Measurements from ENCODE around the gene DDX10. TPM values are rescaled to one million over a fixed set of nuclear protein-coding genes. Genes with fewer than 3 reads are reported as not detected.

DDX10 gene
- polyA plus RNA-seq, 1 donor from 2014 or later = 15.9 TPM

DNA sequence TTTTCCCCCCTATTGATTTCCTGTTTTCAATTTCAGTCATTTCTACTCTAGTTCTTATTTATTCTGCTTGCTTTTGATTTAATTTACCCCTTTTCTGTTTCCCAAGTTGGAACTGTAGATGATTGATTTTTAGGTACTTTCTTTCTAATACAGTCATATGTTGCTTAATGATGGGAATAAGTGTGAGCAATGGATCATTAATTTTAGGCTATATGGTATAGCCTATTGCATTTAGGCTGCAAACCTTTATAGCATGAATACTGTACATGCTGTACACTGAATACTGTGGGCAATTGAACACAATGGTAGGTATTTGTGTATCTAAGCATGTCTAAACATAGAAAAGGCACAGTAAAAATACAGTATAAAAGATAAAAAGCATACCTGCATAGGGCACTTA lies 44.9 kb downstream of the DDX10 start:
- Histone ChIP-seq H3K27me3 (ENCODE audit: insufficient read depth, low read depth, low read length) (no peaks in the 10 kb centered on the region), H4K20me1 (ENCODE audit: insufficient read depth) (no peaks in the 10 kb centered on the region), H3K9ac (ENCODE audit: low read length) (no peak overlapping the region), H3F3A (ENCODE audit: insufficient read depth, low read length, poor library complexity, severe bottlenecking) (no peaks in the 10 kb centered on the region), H3K36me3 (ENCODE audit: insufficient read depth, low read length) (peaks cover 29% of the 10 kb centered on the region), H3K9me3 (ENCODE audit: low read length) (peaks cover 13% of the 10 kb centered on the region), H2AFZ (ENCODE audit: low read depth, low read length) (no peak overlapping the region), H3K79me2 (replicated peaks; ENCODE audit: insufficient read depth, low read length) (peaks cover 2% of the 10 kb centered on the region), H3K4me2 (ENCODE audit: low read length) (no peak overlapping the region), H3K27ac (ENCODE audit: low read length) (no peak overlapping the region), H3K9me2 (ENCODE audit: insufficient read depth, low read length) (no peaks in the 10 kb centered on the region), H3K4me3 (ENCODE audit: low read length) (no peak overlapping the region)
- TF ChIP-seq TAF1 (IDR thresholded peaks at IDR 0.05; ENCODE audit: low read depth) (no peak), EZH2 (IDR thresholded peaks at IDR 0.05; ENCODE audit: borderline replicate concordance, insufficient read depth, low read length, poor library complexity, severe bottlenecking) (no peak)
- TF ChIP-seq, protein P1, sequence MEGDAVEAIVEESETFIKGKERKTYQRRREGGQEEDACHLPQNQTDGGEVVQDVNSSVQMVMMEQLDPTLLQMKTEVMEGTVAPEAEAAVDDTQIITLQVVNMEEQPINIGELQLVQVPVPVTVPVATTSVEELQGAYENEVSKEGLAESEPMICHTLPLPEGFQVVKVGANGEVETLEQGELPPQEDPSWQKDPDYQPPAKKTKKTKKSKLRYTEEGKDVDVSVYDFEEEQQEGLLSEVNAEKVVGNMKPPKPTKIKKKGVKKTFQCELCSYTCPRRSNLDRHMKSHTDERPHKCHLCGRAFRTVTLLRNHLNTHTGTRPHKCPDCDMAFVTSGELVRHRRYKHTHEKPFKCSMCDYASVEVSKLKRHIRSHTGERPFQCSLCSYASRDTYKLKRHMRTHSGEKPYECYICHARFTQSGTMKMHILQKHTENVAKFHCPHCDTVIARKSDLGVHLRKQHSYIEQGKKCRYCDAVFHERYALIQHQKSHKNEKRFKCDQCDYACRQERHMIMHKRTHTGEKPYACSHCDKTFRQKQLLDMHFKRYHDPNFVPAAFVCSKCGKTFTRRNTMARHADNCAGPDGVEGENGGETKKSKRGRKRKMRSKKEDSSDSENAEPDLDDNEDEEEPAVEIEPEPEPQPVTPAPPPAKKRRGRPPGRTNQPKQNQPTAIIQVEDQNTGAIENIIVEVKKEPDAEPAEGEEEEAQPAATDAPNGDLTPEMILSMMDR (IDR thresholded peaks at IDR 0.05; ENCODE audit: poor library complexity, severe bottlenecking) = no peak

DNA sequence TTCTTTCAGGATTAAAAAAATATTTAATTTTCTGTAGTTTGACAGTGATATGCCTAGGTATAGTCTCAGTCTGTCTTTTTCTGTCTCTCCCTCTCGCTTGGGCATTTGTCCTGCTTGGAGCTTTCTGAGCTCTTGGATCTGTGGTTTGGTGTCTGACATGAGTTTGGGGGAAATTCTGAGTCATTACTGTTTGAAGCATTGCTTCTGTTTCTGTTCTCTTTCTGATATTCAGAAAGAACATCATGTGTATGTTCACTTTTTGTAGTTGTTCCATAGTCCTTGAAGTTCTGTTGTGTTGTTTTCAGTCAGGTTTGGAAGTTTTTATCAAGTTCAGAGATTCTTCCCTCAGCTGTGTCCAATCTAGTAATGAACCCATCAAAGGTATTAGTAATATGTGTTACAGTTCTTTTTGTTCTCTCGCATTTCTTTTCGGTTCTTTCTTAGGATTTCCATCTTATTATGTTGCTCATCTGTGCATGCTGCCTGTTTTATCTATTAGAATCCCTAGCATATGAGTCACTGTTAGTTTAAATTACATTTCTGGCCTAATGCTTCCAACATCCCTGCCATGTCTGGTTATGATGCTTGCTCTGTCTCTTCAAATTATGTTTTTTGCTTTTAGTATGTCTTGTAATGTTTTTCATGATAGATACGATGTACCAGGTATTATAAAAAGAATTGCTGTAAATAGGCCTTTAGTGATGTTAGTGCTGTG lies 48.4 kb downstream of the DDX10 start:
- Histone ChIP-seq H3K4me3 (ENCODE audit: low read length) (no peak overlapping the region), H4K20me1 (ENCODE audit: insufficient read depth) (no peaks in the 10 kb centered on the region), H3F3A (ENCODE audit: insufficient read depth, low read length, poor library complexity, severe bottlenecking) (no peaks in the 10 kb centered on the region), H2AFZ (ENCODE audit: low read depth, low read length) (no peak overlapping the region), H3K9me2 (ENCODE audit: insufficient read depth, low read length) (no peaks in the 10 kb centered on the region), H3K36me3 (ENCODE audit: insufficient read depth, low read length) (peaks cover 16% of the 10 kb centered on the region), H3K9ac (ENCODE audit: low read length) (no peak overlapping the region), H3K4me2 (ENCODE audit: low read length) (no peak overlapping the region), H3K9me3 (ENCODE audit: low read length) (peaks cover 13% of the 10 kb centered on the region), H3K27me3 (ENCODE audit: insufficient read depth, low read depth, low read length) (no peaks in the 10 kb centered on the region), H3K79me2 (replicated peaks; ENCODE audit: insufficient read depth, low read length) (peaks cover 2% of the 10 kb centered on the region), H3K27ac (ENCODE audit: low read length) (no peak overlapping the region)
- TF ChIP-seq TAF1 (IDR thresholded peaks at IDR 0.05; ENCODE audit: low read depth) = no peak
- no peak for TF ChIP-seq EP300 (conservative IDR thresholded peaks at IDR 0.05; ENCODE audit: poor library complexity, severe bottlenecking)
- no peak for TF ChIP-seq SMC3 (conservative IDR thresholded peaks at IDR 0.05; ENCODE audit: poor library complexity)
- no peak for TF ChIP-seq RAD21 (conservative IDR thresholded peaks at IDR 0.05)
- no peak for TF ChIP-seq EZH2 (IDR thresholded peaks at IDR 0.05; ENCODE audit: borderline replicate concordance, insufficient read depth, low read length, poor library complexity, severe bottlenecking)

DNA sequence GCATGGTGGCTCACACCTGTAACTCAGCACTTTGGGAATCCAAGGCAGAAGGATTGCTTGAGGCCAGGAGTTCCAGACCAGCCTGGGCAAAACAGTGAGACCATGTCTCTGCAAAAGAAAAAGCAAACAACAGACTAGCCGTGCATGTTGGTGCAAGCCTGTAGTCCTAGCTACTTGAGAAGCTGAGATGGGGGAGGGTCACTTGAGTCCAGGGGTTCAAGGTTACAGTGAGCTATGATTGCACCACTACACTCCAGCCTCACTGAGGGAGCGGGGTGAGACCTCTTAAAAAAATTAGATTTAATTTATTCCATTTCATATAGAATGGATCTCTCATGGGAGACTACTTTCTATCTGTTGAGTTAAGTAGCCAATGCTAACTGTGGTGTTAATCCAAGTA lies 50.4 kb downstream of the DDX10 start:
- Histone ChIP-seq H3K9ac (ENCODE audit: low read length) (no peak overlapping the region), H3K4me3 (ENCODE audit: low read length) (no peak overlapping the region), H3K4me2 (ENCODE audit: low read length) (no peak overlapping the region), H3K27me3 (ENCODE audit: insufficient read depth, low read depth, low read length) (no peaks in the 10 kb centered on the region), H3K9me2 (ENCODE audit: insufficient read depth, low read length) (no peaks in the 10 kb centered on the region), H3F3A (ENCODE audit: insufficient read depth, low read length, poor library complexity, severe bottlenecking) (no peaks in the 10 kb centered on the region), H3K9me3 (ENCODE audit: low read length) (peaks cover 5% of the 10 kb centered on the region), H3K36me3 (ENCODE audit: insufficient read depth, low read length) (peaks cover 5% of the 10 kb centered on the region), H2AFZ (ENCODE audit: low read depth, low read length) (no peak overlapping the region), H3K79me2 (replicated peaks; ENCODE audit: insufficient read depth, low read length) (peaks cover 2% of the 10 kb centered on the region), H4K20me1 (ENCODE audit: insufficient read depth) (no peaks in the 10 kb centered on the region), H3K27ac (ENCODE audit: low read length) (no peak overlapping the region)
- no peak for TF ChIP-seq EZH2 (IDR thresholded peaks at IDR 0.05; ENCODE audit: borderline replicate concordance, insufficient read depth, low read length, poor library complexity, severe bottlenecking)
- no peak for TF ChIP-seq POLR2AphosphoS5 (IDR thresholded peaks at IDR 0.05)
- TF ChIP-seq, protein P2, sequence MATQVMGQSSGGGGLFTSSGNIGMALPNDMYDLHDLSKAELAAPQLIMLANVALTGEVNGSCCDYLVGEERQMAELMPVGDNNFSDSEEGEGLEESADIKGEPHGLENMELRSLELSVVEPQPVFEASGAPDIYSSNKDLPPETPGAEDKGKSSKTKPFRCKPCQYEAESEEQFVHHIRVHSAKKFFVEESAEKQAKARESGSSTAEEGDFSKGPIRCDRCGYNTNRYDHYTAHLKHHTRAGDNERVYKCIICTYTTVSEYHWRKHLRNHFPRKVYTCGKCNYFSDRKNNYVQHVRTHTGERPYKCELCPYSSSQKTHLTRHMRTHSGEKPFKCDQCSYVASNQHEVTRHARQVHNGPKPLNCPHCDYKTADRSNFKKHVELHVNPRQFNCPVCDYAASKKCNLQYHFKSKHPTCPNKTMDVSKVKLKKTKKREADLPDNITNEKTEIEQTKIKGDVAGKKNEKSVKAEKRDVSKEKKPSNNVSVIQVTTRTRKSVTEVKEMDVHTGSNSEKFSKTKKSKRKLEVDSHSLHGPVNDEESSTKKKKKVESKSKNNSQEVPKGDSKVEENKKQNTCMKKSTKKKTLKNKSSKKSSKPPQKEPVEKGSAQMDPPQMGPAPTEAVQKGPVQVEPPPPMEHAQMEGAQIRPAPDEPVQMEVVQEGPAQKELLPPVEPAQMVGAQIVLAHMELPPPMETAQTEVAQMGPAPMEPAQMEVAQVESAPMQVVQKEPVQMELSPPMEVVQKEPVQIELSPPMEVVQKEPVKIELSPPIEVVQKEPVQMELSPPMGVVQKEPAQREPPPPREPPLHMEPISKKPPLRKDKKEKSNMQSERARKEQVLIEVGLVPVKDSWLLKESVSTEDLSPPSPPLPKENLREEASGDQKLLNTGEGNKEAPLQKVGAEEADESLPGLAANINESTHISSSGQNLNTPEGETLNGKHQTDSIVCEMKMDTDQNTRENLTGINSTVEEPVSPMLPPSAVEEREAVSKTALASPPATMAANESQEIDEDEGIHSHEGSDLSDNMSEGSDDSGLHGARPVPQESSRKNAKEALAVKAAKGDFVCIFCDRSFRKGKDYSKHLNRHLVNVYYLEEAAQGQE (IDR thresholded peaks at IDR 0.05; ENCODE audit: borderline replicate concordance) = no peak
- no peak for TF ChIP-seq TAF1 (IDR thresholded peaks at IDR 0.05; ENCODE audit: low read depth)
- TF ChIP-seq EP300 (conservative IDR thresholded peaks at IDR 0.05; ENCODE audit: poor library complexity, severe bottlenecking) = no peak
- TF ChIP-seq SMC3 (conservative IDR thresholded peaks at IDR 0.05; ENCODE audit: poor library complexity) = no peak
- TF ChIP-seq MXI1 (conservative IDR thresholded peaks at IDR 0.05; ENCODE audit: poor library complexity, severe bottlenecking) = no peak
- TF ChIP-seq RAD21 (conservative IDR thresholded peaks at IDR 0.05) = no peak
- TF ChIP-seq, protein P1 (IDR thresholded peaks at IDR 0.05; ENCODE audit: poor library complexity, severe bottlenecking) = no peak
